HEK293 (cell line): ENCODE results near the gene TRMT1.

Source experiments
- CTCF ChIA-PET: fragments of 350-600 bp; formaldehyde crosslinking; extraction: SDS; loops from one replicate; lab custom pipeline; 2021; ENCODE audit warnings: antibody characterized with exemption; lab: Yijun Ruan, JAX
- POLR2A ChIA-PET: fragments of 300-600 bp; formaldehyde crosslinking; extraction: SDS; loops from one replicate; lab custom pipeline; 2020; ENCODE audit warnings: antibody characterized with exemption, inconsistent platforms; lab: Yijun Ruan, JAX
- H3K27ac ChIP-seq: fragments of 200-500 bp; sonication (Bioruptor generic); 2 replicates; pipeline ENCODE4 v1.5.1; 2014; ENCODE audit warnings: low read depth, low read length, control low read depth, inconsistent platforms; ENCODE audit errors: extremely low read depth
- H3K36me3 ChIP-seq, 2 experiments: fragments of 200-500 bp in 1 of 2; sonication (Bioruptor generic) in 1 of 2; 1 replicate in 1 of 2; 2 replicates in 1 of 2; pipeline ENCODE4 v1.5.1; 2014 to 2017; ENCODE audit warnings: inconsistent platforms in 2 of 2, low read length in 2 of 2; ENCODE audit not compliant: control insufficient read depth in 2 of 2, insufficient read depth in 1 of 2
- H3K4me1 ChIP-seq: fragments of 200-500 bp; sonication (Bioruptor generic); 2 replicates; pipeline ENCODE4 v1.5.1; 2014; ENCODE audit warnings: mild to moderate bottlenecking, low read length, inconsistent platforms; ENCODE audit not compliant: control insufficient read depth, insufficient read depth
- H3K4me3 ChIP-seq: 2 replicates; pipeline ENCODE4 v1.5.1; 2011; ENCODE audit warnings: low read depth, mild to moderate bottlenecking, control low read depth, low read length, moderate library complexity
- H3K9me3 ChIP-seq: fragments of 200-500 bp; sonication (Bioruptor generic); 2 replicates; pipeline ENCODE4 v1.5.1; 2014; ENCODE audit warnings: low read depth, low read length, inconsistent platforms; ENCODE audit not compliant: control insufficient read depth, insufficient read depth
- KLF9 ChIP-seq: fragments of 450-650 bp; formaldehyde crosslinking; IDR thresholded peaks from 2 replicates; pipeline ENCODE4 v1.5.1; 2016; ENCODE audit warnings: missing biosample characterization, missing genetic modification characterization, low read depth
- OVOL3 ChIP-seq: fragments of 450-650 bp; formaldehyde crosslinking; IDR thresholded peaks from 2 replicates; pipeline ENCODE4 v1.5.1; 2016; ENCODE audit warnings: missing biosample characterization, missing genetic modification characterization
- SCRT2 ChIP-seq: fragments of 450-650 bp; formaldehyde crosslinking; IDR thresholded peaks from 2 replicates; pipeline ENCODE4 v1.5.1; 2016; ENCODE audit warnings: missing biosample characterization, missing genetic modification characterization
- WT1 ChIP-seq: fragments of 450-650 bp; formaldehyde crosslinking; IDR thresholded peaks from 2 replicates; pipeline ENCODE4 v1.5.1; 2016; ENCODE audit warnings: missing biosample characterization, missing genetic modification characterization
- ZBTB1 ChIP-seq: fragments of 450-650 bp; formaldehyde crosslinking; IDR thresholded peaks from 2 replicates; pipeline ENCODE4 v1.5.1; 2016; ENCODE audit warnings: missing biosample characterization, missing genetic modification characterization
- ZNF10 ChIP-seq: fragments of 450-650 bp; formaldehyde crosslinking; IDR thresholded peaks from 2 replicates; pipeline ENCODE4 v1.5.1; 2017; ENCODE audit warnings: missing biosample characterization, missing genetic modification characterization
- ZNF121 ChIP-seq: fragments of 450-650 bp; formaldehyde crosslinking; IDR thresholded peaks from 2 replicates; pipeline ENCODE4 v1.5.1; 2016; ENCODE audit warnings: missing biosample characterization, missing genetic modification characterization
- ZNF175 ChIP-seq: fragments of 450-650 bp; formaldehyde crosslinking; IDR thresholded peaks from 2 replicates; pipeline ENCODE4 v1.5.1; 2016; ENCODE audit warnings: missing biosample characterization, missing genetic modification characterization
- ZNF2 ChIP-seq: fragments of 450-650 bp; formaldehyde crosslinking; IDR thresholded peaks from 2 replicates; pipeline ENCODE4 v1.5.1; 2016; ENCODE audit warnings: missing biosample characterization, missing genetic modification characterization
- ZNF221 ChIP-seq: fragments of 450-650 bp; formaldehyde crosslinking; IDR thresholded peaks from 2 replicates; pipeline ENCODE4 v1.5.1; 2017; ENCODE audit warnings: missing biosample characterization, missing genetic modification characterization, borderline replicate concordance
- ZNF239 ChIP-seq: fragments of 450-650 bp; formaldehyde crosslinking; IDR thresholded peaks from 2 replicates; pipeline ENCODE4 v1.5.1; 2016; ENCODE audit warnings: missing biosample characterization, missing genetic modification characterization
- ZNF292 ChIP-seq: fragments of 450-650 bp; formaldehyde crosslinking; IDR thresholded peaks from 2 replicates; pipeline ENCODE4 v1.5.1; 2016; ENCODE audit warnings: low read depth, missing biosample characterization, missing genetic modification characterization, borderline replicate concordance
- ZNF324 ChIP-seq: fragments of 450-650 bp; formaldehyde crosslinking; IDR thresholded peaks from 2 replicates; pipeline ENCODE4 v1.5.1; 2016; ENCODE audit warnings: missing biosample characterization, missing genetic modification characterization
- ZNF341 ChIP-seq: fragments of 450-650 bp; formaldehyde crosslinking; IDR thresholded peaks from 2 replicates; pipeline ENCODE4; 2016; ENCODE audit warnings: low read depth, missing biosample characterization, missing genetic modification characterization
- ZNF354C ChIP-seq: fragments of 450-650 bp; formaldehyde crosslinking; IDR thresholded peaks from 2 replicates; pipeline ENCODE4 v1.5.1; 2016; ENCODE audit warnings: missing biosample characterization, missing genetic modification characterization, low read depth, borderline replicate concordance
- ZNF366 ChIP-seq: fragments of 450-650 bp; formaldehyde crosslinking; conservative IDR thresholded peaks from 2 replicates; pipeline ENCODE4 v1.5.1; 2016; ENCODE audit warnings: missing biosample characterization, missing genetic modification characterization
- ZNF521 ChIP-seq: fragments of 450-650 bp; formaldehyde crosslinking; IDR thresholded peaks from 2 replicates; pipeline ENCODE4 v1.5.1; 2017; ENCODE audit warnings: missing biosample characterization, mild to moderate bottlenecking, missing genetic modification characterization
- ZNF658 ChIP-seq: fragments of 450-650 bp; formaldehyde crosslinking; IDR thresholded peaks from 2 replicates; pipeline ENCODE4; 2016; ENCODE audit warnings: missing biosample characterization, missing genetic modification characterization
- ZNF670 ChIP-seq: fragments of 450-650 bp; formaldehyde crosslinking; IDR thresholded peaks from 2 replicates; pipeline ENCODE4 v1.5.1; 2016; ENCODE audit warnings: missing biosample characterization, missing genetic modification characterization, low read depth
- ZNF701 ChIP-seq: fragments of 450-650 bp; formaldehyde crosslinking; IDR thresholded peaks from 2 replicates; pipeline ENCODE4 v1.5.1; 2016; ENCODE audit warnings: missing biosample characterization, missing genetic modification characterization
- ZNF792 ChIP-seq: fragments of 450-650 bp; formaldehyde crosslinking; IDR thresholded peaks from 2 replicates; pipeline ENCODE4 v1.5.1; 2016; ENCODE audit warnings: missing biosample characterization, missing genetic modification characterization
- TF ChIP-seq, protein P1 (sequence below): fragments of 450-650 bp; formaldehyde crosslinking; IDR thresholded peaks from 2 replicates; pipeline ENCODE4 v1.5.1; 2017; ENCODE audit warnings: missing biosample characterization, missing genetic modification characterization
- TF ChIP-seq, protein P2 (sequence below): fragments of 450-650 bp; formaldehyde crosslinking; IDR thresholded peaks from 2 replicates; pipeline ENCODE4 v1.5.1; 2016; ENCODE audit warnings: missing biosample characterization, missing genetic modification characterization
- TF ChIP-seq, protein P3 (sequence below): fragments of 450-650 bp; formaldehyde crosslinking; IDR thresholded peaks from 2 replicates; pipeline ENCODE4 v1.5.1; 2016; ENCODE audit warnings: missing biosample characterization, missing genetic modification characterization
- TF ChIP-seq, protein P4 (sequence below): fragments of 450-650 bp; formaldehyde crosslinking; IDR thresholded peaks from 2 replicates; pipeline ENCODE4 v1.5.1; 2016; ENCODE audit warnings: missing biosample characterization, missing genetic modification characterization
- TF ChIP-seq, protein P5 (sequence below): fragments of 450-650 bp; formaldehyde crosslinking; IDR thresholded peaks from 2 replicates; pipeline ENCODE4 v1.5.1; 2017; ENCODE audit warnings: missing biosample characterization, missing genetic modification characterization

Gene TRMT1

DNA sequence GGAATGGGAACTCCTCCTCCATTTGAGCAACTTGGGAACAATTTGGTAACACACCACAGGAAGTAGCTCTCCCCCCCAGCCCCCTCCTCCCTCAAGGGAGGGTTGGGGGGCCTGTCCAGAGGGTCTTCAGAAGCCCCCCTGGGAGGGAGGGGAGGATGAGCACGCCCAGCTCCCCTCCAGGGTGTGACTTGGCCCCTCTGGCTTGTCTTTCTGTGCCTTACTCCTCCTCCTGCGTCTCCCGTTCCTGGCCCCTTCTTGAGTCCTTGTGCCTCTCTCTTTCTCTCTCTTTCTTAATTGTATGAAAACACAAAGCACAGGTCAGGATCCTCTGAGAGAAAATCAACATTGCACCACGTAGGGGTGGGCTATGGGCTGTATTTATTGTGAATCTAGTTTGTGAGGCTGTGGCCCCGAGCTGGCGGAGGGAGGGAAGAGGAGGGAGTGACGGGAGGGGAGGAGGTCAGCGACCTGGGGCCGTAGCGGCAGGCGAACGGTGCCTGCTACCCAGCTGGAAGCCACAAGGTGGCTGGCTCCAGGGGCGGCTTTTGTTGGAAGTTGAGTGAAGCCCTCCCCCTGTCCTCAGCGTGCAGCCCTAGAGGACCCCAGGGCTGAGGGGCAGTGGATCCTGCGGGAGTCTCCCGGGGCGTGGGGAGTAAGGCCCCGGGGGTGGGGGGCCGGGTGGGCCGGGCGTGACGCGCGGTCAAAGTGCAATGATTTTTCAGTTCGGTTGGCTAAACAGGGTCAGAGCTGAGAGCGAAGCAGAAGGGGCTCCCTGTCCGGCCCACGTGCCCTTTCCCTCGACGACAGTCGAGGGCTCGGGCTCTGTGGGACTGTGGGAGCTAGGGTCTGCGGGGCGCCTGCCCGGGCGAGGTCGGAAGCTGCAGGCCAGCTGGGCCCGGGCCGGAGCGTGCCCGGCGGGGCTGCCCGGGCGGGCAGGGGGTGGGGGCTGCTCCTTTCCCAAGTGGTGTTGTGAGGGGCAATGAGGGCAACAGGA lies 20.3 kb downstream of the TRMT1 start:
- Histone ChIP-seq H3K4me3 (no peak overlapping the region), H3K4me1 (no peaks in the 10 kb centered on the region), H3K9me3 (no peaks in the 10 kb centered on the region), H3K36me3 (peaks cover 0 to 16% of the 10 kb centered on the region in 2 experiments; a peak in 1 of 3 replicates), H3K27ac (no peak overlapping the region)
- POLR2A ChIA-PET = interaction anchor here (0.6 to 1.8 kb wide), 4 partner anchors 56 to 338 kb away, joined by 5 to 9 read pairs (median 6); no protein-coding TSS in a partner anchor
- CTCF ChIA-PET = interaction anchor here (0.6 to 7.7 kb wide), 6 partner anchors 36 to 494 kb away, joined by 4 to 274 read pairs (median 42); no protein-coding TSS in a partner anchor
- TF ChIP-seq OVOL3 (tag by site-specific recombination) (no peak), ZNF521 (tag by site-specific recombination) (no peak), ZNF121 (no peak), ZNF341 (peak; percentile 56; the same call in 1 of the 2 replicates), ZNF701 (tag by site-specific recombination) (no peak), WT1 (tag by site-specific recombination) (peak; percentile 34; the same call in 1 of the 2 replicates), ZNF658 (tag by site-specific recombination) (no peak), ZNF175 (tag by site-specific recombination) (no peak), KLF9 (tag by site-specific recombination) (no peak), ZNF292 (tag by site-specific recombination) (no peak), ZNF221 (no peak), ZNF239 (tag by site-specific recombination) (no peak), ZNF324 (tag by site-specific recombination) (no peak), ZBTB1 (no peak), ZNF354C (tag by site-specific recombination) (no peak), ZNF2 (no peak), ZNF10 (no peak), ZNF792 (tag by site-specific recombination) (no peak), ZNF670 (no peak), ZNF366 (tag by site-specific recombination) (peak; percentile 67; the same call in 1 of the 2 replicates), SCRT2 (tag by site-specific recombination) (no peak)
- TF ChIP-seq, protein P1, sequence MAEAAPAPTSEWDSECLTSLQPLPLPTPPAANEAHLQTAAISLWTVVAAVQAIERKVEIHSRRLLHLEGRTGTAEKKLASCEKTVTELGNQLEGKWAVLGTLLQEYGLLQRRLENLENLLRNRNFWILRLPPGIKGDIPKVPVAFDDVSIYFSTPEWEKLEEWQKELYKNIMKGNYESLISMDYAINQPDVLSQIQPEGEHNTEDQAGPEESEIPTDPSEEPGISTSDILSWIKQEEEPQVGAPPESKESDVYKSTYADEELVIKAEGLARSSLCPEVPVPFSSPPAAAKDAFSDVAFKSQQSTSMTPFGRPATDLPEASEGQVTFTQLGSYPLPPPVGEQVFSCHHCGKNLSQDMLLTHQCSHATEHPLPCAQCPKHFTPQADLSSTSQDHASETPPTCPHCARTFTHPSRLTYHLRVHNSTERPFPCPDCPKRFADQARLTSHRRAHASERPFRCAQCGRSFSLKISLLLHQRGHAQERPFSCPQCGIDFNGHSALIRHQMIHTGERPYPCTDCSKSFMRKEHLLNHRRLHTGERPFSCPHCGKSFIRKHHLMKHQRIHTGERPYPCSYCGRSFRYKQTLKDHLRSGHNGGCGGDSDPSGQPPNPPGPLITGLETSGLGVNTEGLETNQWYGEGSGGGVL (tag by site-specific recombination) = peak; percentile 20
- TF ChIP-seq, protein P2, sequence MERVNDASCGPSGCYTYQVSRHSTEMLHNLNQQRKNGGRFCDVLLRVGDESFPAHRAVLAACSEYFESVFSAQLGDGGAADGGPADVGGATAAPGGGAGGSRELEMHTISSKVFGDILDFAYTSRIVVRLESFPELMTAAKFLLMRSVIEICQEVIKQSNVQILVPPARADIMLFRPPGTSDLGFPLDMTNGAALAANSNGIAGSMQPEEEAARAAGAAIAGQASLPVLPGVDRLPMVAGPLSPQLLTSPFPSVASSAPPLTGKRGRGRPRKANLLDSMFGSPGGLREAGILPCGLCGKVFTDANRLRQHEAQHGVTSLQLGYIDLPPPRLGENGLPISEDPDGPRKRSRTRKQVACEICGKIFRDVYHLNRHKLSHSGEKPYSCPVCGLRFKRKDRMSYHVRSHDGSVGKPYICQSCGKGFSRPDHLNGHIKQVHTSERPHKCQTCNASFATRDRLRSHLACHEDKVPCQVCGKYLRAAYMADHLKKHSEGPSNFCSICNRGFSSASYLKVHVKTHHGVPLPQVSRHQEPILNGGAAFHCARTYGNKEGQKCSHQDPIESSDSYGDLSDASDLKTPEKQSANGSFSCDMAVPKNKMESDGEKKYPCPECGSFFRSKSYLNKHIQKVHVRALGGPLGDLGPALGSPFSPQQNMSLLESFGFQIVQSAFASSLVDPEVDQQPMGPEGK (tag by site-specific recombination) = peak; percentile 45; the same call in 1 of the 2 replicates
- TF ChIP-seq, protein P3, sequence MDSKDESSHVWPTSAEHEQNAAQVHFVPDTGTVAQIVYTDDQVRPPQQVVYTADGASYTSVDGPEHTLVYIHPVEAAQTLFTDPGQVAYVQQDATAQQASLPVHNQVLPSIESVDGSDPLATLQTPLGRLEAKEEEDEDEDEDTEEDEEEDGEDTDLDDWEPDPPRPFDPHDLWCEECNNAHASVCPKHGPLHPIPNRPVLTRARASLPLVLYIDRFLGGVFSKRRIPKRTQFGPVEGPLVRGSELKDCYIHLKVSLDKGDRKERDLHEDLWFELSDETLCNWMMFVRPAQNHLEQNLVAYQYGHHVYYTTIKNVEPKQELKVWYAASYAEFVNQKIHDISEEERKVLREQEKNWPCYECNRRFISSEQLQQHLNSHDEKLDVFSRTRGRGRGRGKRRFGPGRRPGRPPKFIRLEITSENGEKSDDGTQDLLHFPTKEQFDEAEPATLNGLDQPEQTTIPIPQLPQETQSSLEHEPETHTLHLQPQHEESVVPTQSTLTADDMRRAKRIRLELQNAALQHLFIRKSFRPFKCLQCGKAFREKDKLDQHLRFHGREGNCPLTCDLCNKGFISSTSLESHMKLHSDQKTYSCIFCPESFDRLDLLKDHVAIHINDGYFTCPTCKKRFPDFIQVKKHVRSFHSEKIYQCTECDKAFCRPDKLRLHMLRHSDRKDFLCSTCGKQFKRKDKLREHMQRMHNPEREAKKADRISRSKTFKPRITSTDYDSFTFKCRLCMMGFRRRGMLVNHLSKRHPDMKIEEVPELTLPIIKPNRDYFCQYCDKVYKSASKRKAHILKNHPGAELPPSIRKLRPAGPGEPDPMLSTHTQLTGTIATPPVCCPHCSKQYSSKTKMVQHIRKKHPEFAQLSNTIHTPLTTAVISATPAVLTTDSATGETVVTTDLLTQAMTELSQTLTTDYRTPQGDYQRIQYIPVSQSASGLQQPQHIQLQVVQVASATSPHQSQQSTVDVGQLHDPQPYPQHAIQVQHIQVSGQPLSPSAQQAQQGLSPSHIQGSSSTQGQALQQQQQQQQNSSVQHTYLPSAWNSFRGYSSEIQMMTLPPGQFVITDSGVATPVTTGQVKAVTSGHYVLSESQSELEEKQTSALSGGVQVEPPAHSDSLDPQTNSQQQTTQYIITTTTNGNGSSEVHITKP (tag by site-specific recombination) = no peak
- TF ChIP-seq, protein P4, sequence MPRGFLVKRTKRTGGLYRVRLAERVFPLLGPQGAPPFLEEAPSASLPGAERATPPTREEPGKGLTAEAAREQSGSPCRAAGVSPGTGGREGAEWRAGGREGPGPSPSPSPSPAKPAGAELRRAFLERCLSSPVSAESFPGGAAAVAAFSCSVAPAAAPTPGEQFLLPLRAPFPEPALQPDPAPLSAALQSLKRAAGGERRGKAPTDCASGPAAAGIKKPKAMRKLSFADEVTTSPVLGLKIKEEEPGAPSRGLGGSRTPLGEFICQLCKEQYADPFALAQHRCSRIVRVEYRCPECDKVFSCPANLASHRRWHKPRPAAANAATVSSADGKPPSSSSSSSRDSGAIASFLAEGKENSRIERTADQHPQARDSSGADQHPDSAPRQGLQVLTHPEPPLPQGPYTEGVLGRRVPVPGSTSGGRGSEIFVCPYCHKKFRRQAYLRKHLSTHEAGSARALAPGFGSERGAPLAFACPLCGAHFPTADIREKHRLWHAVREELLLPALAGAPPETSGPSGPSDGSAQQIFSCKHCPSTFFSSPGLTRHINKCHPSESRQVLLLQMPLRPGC = no peak
- TF ChIP-seq, protein P5, sequence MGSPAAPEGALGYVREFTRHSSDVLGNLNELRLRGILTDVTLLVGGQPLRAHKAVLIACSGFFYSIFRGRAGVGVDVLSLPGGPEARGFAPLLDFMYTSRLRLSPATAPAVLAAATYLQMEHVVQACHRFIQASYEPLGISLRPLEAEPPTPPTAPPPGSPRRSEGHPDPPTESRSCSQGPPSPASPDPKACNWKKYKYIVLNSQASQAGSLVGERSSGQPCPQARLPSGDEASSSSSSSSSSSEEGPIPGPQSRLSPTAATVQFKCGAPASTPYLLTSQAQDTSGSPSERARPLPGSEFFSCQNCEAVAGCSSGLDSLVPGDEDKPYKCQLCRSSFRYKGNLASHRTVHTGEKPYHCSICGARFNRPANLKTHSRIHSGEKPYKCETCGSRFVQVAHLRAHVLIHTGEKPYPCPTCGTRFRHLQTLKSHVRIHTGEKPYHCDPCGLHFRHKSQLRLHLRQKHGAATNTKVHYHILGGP (tag by site-specific recombination) = no peak
